Stimulated activated effector memory CD8-positive, alpha-beta T cell treated with anti-CD3 and anti-CD28 coated beads, Interleukin-12 subunit alpha, Interleukin-12 subunit beta, amount 100 ng/mL, for 72 hours (primary cell): ENCODE measurements around the gene KIZ.
"Not testable (repeated sequence)": the region's sequence is repeated elsewhere in the genome, so short reads cannot be mapped to it uniquely, and the experiment has no call there.

Experiments used
- ATAC-seq: fragments of 150-1000 bp; cut with Tn5 transposase; 2 replicates; pipeline ENCODE4 v1.10.0; 2021
- DNase-seq, 2 donors: peaks; one replicate each; pipeline ENCODE4 v3.0.0; 2021 to 2022; ENCODE audit warnings: low spot score in 2 of 2
- H3K27ac Mint-ChIP-seq: one replicate; pipeline ENCODE4 v1.8.0; 2022; ENCODE audit warnings: mild to moderate bottlenecking, mixed read lengths
- H3K36me3 Mint-ChIP-seq: one replicate; pipeline ENCODE4 v1.8.0; 2022; ENCODE audit warnings: mild to moderate bottlenecking, mixed read lengths
- H3K4me1 Mint-ChIP-seq: one replicate; pipeline ENCODE4 v1.8.0; 2022; ENCODE audit warnings: mixed read lengths
- H3K4me3 Mint-ChIP-seq: one replicate; pipeline ENCODE4 v1.8.0; 2022; ENCODE audit warnings: mild to moderate bottlenecking, mixed read lengths
- H3K9me3 Mint-ChIP-seq: one replicate; pipeline ENCODE4 v1.8.0; 2022; ENCODE audit warnings: mixed read lengths

KIZ gene

GRCh38 chr20:21235484-21236445 is 109.9 kb downstream of the KIZ start:
- Mint-ChIP-seq H3K27ac (no peak overlapping the region), H3K36me3 (peaks cover 17% of the 10 kb centered on the region), H3K4me3 (no peak overlapping the region), H3K9me3 (no peaks in the 10 kb centered on the region), H3K4me1 (peaks cover 5% of the 10 kb centered on the region)
- ATAC-seq (peak; percentile 64), DNase-seq (peak; percentile 46 to 74)

- Mint-ChIP-seq H3K9me3 (no peaks in the 10 kb centered on the region), H3K36me3 (peaks cover 13% of the 10 kb centered on the region), H3K4me3 (no peak overlapping the region), H3K4me1 (peaks cover 5% of the 10 kb centered on the region), H3K27ac (no peak overlapping the region)
- no peak for DNase-seq
- ATAC-seq = no peak
These were observed 112.3 kb downstream of the KIZ start for GRCh38 chr20:21237956-21238799.

GRCh38 chr20:21238818-21239536 is 113.1 kb downstream of the KIZ start:
- ATAC-seq (no peak), DNase-seq (no peak)
- Mint-ChIP-seq H3K4me1 (peaks cover 5% of the 10 kb centered on the region), H3K27ac (no peak overlapping the region), H3K4me3 (no peak overlapping the region), H3K9me3 (no peaks in the 10 kb centered on the region), H3K36me3 (peaks cover 13% of the 10 kb centered on the region)

- Mint-ChIP-seq H3K9me3 (no peaks in the 10 kb centered on the region), H3K4me1 (peaks cover 5% of the 10 kb centered on the region), H3K27ac (no peak overlapping the region), H3K4me3 (no peak overlapping the region), H3K36me3 (peaks cover 14% of the 10 kb centered on the region)
- ATAC-seq (no peak), DNase-seq (no peak)
These were observed 114.5 kb downstream of the KIZ start for GRCh38 chr20:21240394-21240793.

- H3K27ac Mint-ChIP-seq = no peak overlapping the region
- peaks cover 14% of the 10 kb centered on the region for H3K36me3 Mint-ChIP-seq
- H3K9me3 Mint-ChIP-seq = no peaks in the 10 kb centered on the region
- H3K4me1 Mint-ChIP-seq = no peaks in the 10 kb centered on the region
- DNase-seq (no peak), ATAC-seq (no peak)
- H3K4me3 Mint-ChIP-seq = no peak overlapping the region
These were observed 115.5 kb downstream of the KIZ start for GRCh38 chr20:21241406-21241805.

- Mint-ChIP-seq H3K27ac (no peak overlapping the region), H3K9me3 (no peaks in the 10 kb centered on the region), H3K4me3 (no peak overlapping the region), H3K4me1 (no peaks in the 10 kb centered on the region), H3K36me3 (peaks cover 8% of the 10 kb centered on the region)
- DNase-seq (no peak), ATAC-seq (no peak)
These were observed 117.9 kb downstream of the KIZ start for GRCh38 chr20:21243811-21244210.

- H3K4me3 Mint-ChIP-seq = no peak overlapping the region
- ATAC-seq (no peak), DNase-seq (no peak)
- H3K9me3 Mint-ChIP-seq = no peaks in the 10 kb centered on the region
- H3K4me1 Mint-ChIP-seq = no peaks in the 10 kb centered on the region
- peaks cover 8% of the 10 kb centered on the region for H3K36me3 Mint-ChIP-seq
- no peak overlapping the region for H3K27ac Mint-ChIP-seq
These were observed 118.9 kb downstream of the KIZ start for GRCh38 chr20:21244808-21245207.

GRCh38 chr20:21246161-21246560 is 120.3 kb downstream of the KIZ start:
- ATAC-seq (no peak), DNase-seq (no peak)
- Mint-ChIP-seq H3K9me3 (no peaks in the 10 kb centered on the region), H3K4me1 (no peaks in the 10 kb centered on the region), H3K27ac (no peak overlapping the region), H3K36me3 (peaks cover 8% of the 10 kb centered on the region), H3K4me3 (no peak overlapping the region)

GRCh38 chr20:21247603-21248095 is 121.8 kb downstream of the KIZ start:
- peaks cover 11% of the 10 kb centered on the region for H3K4me1 Mint-ChIP-seq
- not testable (repeated sequence) for H3K36me3 Mint-ChIP-seq, ATAC-seq, H3K9me3 Mint-ChIP-seq, H3K27ac Mint-ChIP-seq, DNase-seq, H3K4me3 Mint-ChIP-seq

- Mint-ChIP-seq H3K4me3 (peak overlapping the region; percentile 45), H3K27ac (peak overlapping the region; percentile 78), H3K36me3 (no peaks in the 10 kb centered on the region), H3K9me3 (no peaks in the 10 kb centered on the region), H3K4me1 (peaks cover 11% of the 10 kb centered on the region)
- DNase-seq = no peak
- ATAC-seq = peak; percentile 87
These were observed 125.4 kb downstream of the KIZ start for GRCh38 chr20:21251278-21251677.

- no peaks in the 10 kb centered on the region for H3K9me3 Mint-ChIP-seq
- no peak for ATAC-seq
- H3K36me3 Mint-ChIP-seq = no peaks in the 10 kb centered on the region
- H3K4me3 Mint-ChIP-seq = no peak overlapping the region
- no peak overlapping the region for H3K27ac Mint-ChIP-seq
- no peak for DNase-seq
- peaks cover under 1% of the 10 kb centered on the region for H3K4me1 Mint-ChIP-seq
These were observed 131.3 kb downstream of the KIZ start for GRCh38 chr20:21257192-21257591.

- Mint-ChIP-seq H3K27ac (no peak overlapping the region), H3K9me3 (no peaks in the 10 kb centered on the region), H3K4me3 (no peak overlapping the region), H3K36me3 (no peaks in the 10 kb centered on the region), H3K4me1 (no peaks in the 10 kb centered on the region)
- no peak for DNase-seq
- no peak for ATAC-seq
These were observed 132.5 kb downstream of the KIZ start for GRCh38 chr20:21258411-21258810.

- no peak overlapping the region for H3K4me3 Mint-ChIP-seq
- no peak for ATAC-seq
- no peak for DNase-seq
- H3K9me3 Mint-ChIP-seq = no peaks in the 10 kb centered on the region
- H3K27ac Mint-ChIP-seq = no peak overlapping the region
- no peaks in the 10 kb centered on the region for H3K4me1 Mint-ChIP-seq
- H3K36me3 Mint-ChIP-seq = no peaks in the 10 kb centered on the region
These were observed 133.5 kb downstream of the KIZ start for GRCh38 chr20:21259346-21259745.

- Mint-ChIP-seq H3K36me3 (no peaks in the 10 kb centered on the region), H3K4me3 (no peak overlapping the region), H3K9me3 (no peaks in the 10 kb centered on the region), H3K4me1 (no peaks in the 10 kb centered on the region), H3K27ac (no peak overlapping the region)
- ATAC-seq (no peak), DNase-seq (no peak)
These were observed 136.9 kb downstream of the KIZ start for GRCh38 chr20:21262812-21263211.
